ENCODE data around the gene SLC35F3.

GRCh38 chr1:234361102-234361603, 456.7 kb downstream of the SLC35F3 start:
- TF ChIP-seq, protein P1, sequence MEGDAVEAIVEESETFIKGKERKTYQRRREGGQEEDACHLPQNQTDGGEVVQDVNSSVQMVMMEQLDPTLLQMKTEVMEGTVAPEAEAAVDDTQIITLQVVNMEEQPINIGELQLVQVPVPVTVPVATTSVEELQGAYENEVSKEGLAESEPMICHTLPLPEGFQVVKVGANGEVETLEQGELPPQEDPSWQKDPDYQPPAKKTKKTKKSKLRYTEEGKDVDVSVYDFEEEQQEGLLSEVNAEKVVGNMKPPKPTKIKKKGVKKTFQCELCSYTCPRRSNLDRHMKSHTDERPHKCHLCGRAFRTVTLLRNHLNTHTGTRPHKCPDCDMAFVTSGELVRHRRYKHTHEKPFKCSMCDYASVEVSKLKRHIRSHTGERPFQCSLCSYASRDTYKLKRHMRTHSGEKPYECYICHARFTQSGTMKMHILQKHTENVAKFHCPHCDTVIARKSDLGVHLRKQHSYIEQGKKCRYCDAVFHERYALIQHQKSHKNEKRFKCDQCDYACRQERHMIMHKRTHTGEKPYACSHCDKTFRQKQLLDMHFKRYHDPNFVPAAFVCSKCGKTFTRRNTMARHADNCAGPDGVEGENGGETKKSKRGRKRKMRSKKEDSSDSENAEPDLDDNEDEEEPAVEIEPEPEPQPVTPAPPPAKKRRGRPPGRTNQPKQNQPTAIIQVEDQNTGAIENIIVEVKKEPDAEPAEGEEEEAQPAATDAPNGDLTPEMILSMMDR (IDR thresholded peaks at IDR 0.05), result no peak
- TF ChIP-seq POLR2A (IDR thresholded peaks at IDR 0.05), result no peak

Data from right lobe of liver (tissue), 4 donors.